K562 (cell line): ENCODE data around the gene CRYBB2. TPM values are rescaled to one million over a fixed set of nuclear protein-coding genes. Genes with fewer than 3 reads are reported as not detected.

Source experiments
- ATAC-seq: fragments of 200-7000 bp; cut with Tn5 transposase; 3 replicates; pipeline ENCODE4 v1.9.1; 2020; ENCODE audit warnings: moderate library complexity
- BruUV-seq: library from RNA; stranded (reverse); fragments of 400-500 nt; replicated peaks from 2 replicates; lab custom pipeline; 2021; lab: Mats Ljungman, UMichigan
- CTCF ChIA-PET: fragments of 300-600 bp; formaldehyde crosslinking; extraction: SDS; loops from one replicate; lab custom pipeline; 2021; ENCODE audit warnings: low intra/inter-chr PET ratio; lab: Yijun Ruan, JAX
- POLR2A ChIA-PET: fragments of 300-600, 350-650 bp; sonication (Branson Sonifier 250); formaldehyde crosslinking; extraction: SDS; loops from one replicate; lab custom pipeline; 2021; ENCODE audit warnings: antibody characterized with exemption, inconsistent platforms; lab: Yijun Ruan, JAX
- DNase-seq, 4 experiments: peaks; one replicate each; pipeline versions ENCODE4 v3.0.0 to v3.0.0-alpha.2; 2011 to 2018; ENCODE audit warnings: low spot score in 3 of 4, mixed read lengths in 3 of 4; ENCODE audit errors: extremely low read depth in 1 of 4
- FAIRE-seq: peaks from 2 replicates; lab custom pipeline; 2011; peaks lifted over from hg19 to GRCh38; lab: Jason Lieb, UNC
- H2AFZ ChIP-seq: 2 replicates; pipeline ENCODE4 v1.6.0; 2011; ENCODE audit warnings: low read depth, low read length, control low read depth, inconsistent platforms
- H3K27ac ChIP-seq: fragments of 200-600 bp; 3 replicates; pipeline ENCODE4 v1.8.0; 2011; ENCODE audit warnings: low read depth, mild to moderate bottlenecking, control low read depth, inconsistent platforms, low read length, moderate library complexity, mixed read lengths; ENCODE audit errors: extremely low read depth
- H3K27me3 ChIP-seq, 2 experiments: fragments of 300-600 bp in 1 of 2; 2 replicates in 1 of 2; 3 replicates in 1 of 2; pipeline versions ENCODE4 v1.6.0 to v1.8.0; 2011; ENCODE audit warnings: inconsistent platforms in 2 of 2, low read length in 2 of 2, mild to moderate bottlenecking in 1 of 2, mixed read lengths in 1 of 2, moderate library complexity in 1 of 2; ENCODE audit not compliant: control insufficient read depth in 2 of 2, insufficient read depth in 2 of 2
- H3K36me3 ChIP-seq: fragments of 300-600 bp; 3 replicates; pipeline ENCODE4 v1.8.0; 2011; ENCODE audit warnings: mild to moderate bottlenecking, low read length, inconsistent platforms; ENCODE audit not compliant: control insufficient read depth, insufficient read depth
- H3K4me1 ChIP-seq, 2 experiments: fragments of 200-600 bp in 1 of 2; replicated peaks in 1 of 2; 2 replicates in 1 of 2; 3 replicates in 1 of 2; pipeline versions ENCODE4 v1.5.1 to v1.8.0; 2011; ENCODE audit warnings: inconsistent platforms in 2 of 2, low read length in 2 of 2, mild to moderate bottlenecking in 1 of 2, mixed read lengths in 1 of 2, moderate library complexity in 1 of 2; ENCODE audit not compliant: control insufficient read depth in 2 of 2, insufficient read depth in 2 of 2
- H3K4me2 ChIP-seq: 2 replicates; pipeline ENCODE4 v1.6.1; 2011; ENCODE audit warnings: low read length, control low read depth, inconsistent platforms, mixed read lengths; ENCODE audit not compliant: insufficient read depth
- H3K4me3 ChIP-seq: fragments of 200-600 bp; sonication (generic), shearing (Covaris generic); 2 replicates; pipeline ENCODE4 v1.5.1; 2016; ENCODE audit warnings: control low read depth, inconsistent platforms
- H3K79me2 ChIP-seq: fragments of 200-600 bp; 3 replicates; pipeline ENCODE4 v1.8.0; 2011; ENCODE audit warnings: low read length, inconsistent platforms; ENCODE audit not compliant: control insufficient read depth, insufficient read depth
- H3K9ac ChIP-seq, 2 experiments: 2 replicates each; pipeline versions ENCODE4 v1.6.0 to v1.6.1; 2011; ENCODE audit warnings: low read depth in 2 of 2, low read length in 2 of 2, control low read depth in 1 of 2, inconsistent platforms in 1 of 2, mild to moderate bottlenecking in 1 of 2, mixed read lengths in 1 of 2; ENCODE audit not compliant: insufficient read depth in 1 of 2
- H3K9me1 ChIP-seq: one replicate; pipeline ENCODE4 v1.6.0; 2011; ENCODE audit warnings: inconsistent platforms, mild to moderate bottlenecking, low read length, moderate library complexity; ENCODE audit not compliant: control insufficient read depth, insufficient read depth
- H3K9me3 ChIP-seq: replicated peaks from 2 replicates; pipeline ENCODE4 v1.5.1; 2011; ENCODE audit warnings: low read depth, low read length, inconsistent platforms; ENCODE audit not compliant: control insufficient read depth, insufficient read depth
- H4K20me1 ChIP-seq: replicated peaks from 2 replicates; pipeline ENCODE4 v1.6.1; 2011; ENCODE audit warnings: low read length, inconsistent platforms, mixed read lengths; ENCODE audit not compliant: control insufficient read depth, insufficient read depth
- ARNT ChIP-seq, 2 experiments: fragments of 450-650 bp; IDR thresholded peaks; 2 replicates each; pipeline ENCODE4 v1.6.1; 2016; ENCODE audit warnings: mild to moderate bottlenecking in 1 of 2
- GATAD2B ChIP-seq: fragments of 450-650 bp; IDR thresholded peaks from 2 replicates; pipeline ENCODE4 v1.6.1; 2017; ENCODE audit warnings: mild to moderate bottlenecking, borderline replicate concordance
- HNRNPLL ChIP-seq: fragments of 200-400 bp; formaldehyde crosslinking; IDR thresholded peaks from 2 replicates; pipeline ENCODE4 v1.6.1; 2017; ENCODE audit warnings: low read length, low read depth, mild to moderate bottlenecking; ENCODE audit not compliant: poor library complexity, severe bottlenecking
- JUNB ChIP-seq: fragments of 450-650 bp; formaldehyde crosslinking; conservative IDR thresholded peaks from 2 replicates; pipeline ENCODE4 v1.4.0; 2020; ENCODE audit warnings: mild to moderate bottlenecking
- PRPF4 ChIP-seq: fragments of 200-400 bp; formaldehyde crosslinking; IDR thresholded peaks from one replicate; pipeline ENCODE4 v1.6.1; 2017; ENCODE audit warnings: low read length, low read depth, mild to moderate bottlenecking; ENCODE audit not compliant: insufficient read depth, poor library complexity, severe bottlenecking
- TCF7 ChIP-seq: sonication (generic); IDR thresholded peaks from 2 replicates; pipeline ENCODE4 v1.6.1; 2016; ENCODE audit warnings: antibody characterized with exemption, borderline replicate concordance
- ZFP1 ChIP-seq: fragments of 450-650 bp; formaldehyde crosslinking; IDR thresholded peaks from 2 replicates; pipeline ENCODE4 v1.4.0; 2020; ENCODE audit warnings: mild to moderate bottlenecking, mixed read lengths
- ZNF449 ChIP-seq: fragments of 250-450 bp; sonication (Bioruptor Pico); IDR thresholded peaks from 2 replicates; pipeline ENCODE4 v1.8.0; 2022; ENCODE audit warnings: moderate library complexity, mild to moderate bottlenecking, inconsistent platforms
- WGBS: fragments of 100-300 bp; shearing (Covaris generic); methylation state at CpG from one replicate; pipeline ENCODE4 v1.1.6; 2016; ENCODE audit warnings: low coverage, mixed read lengths; ENCODE audit not compliant: insufficient coverage; ENCODE audit errors: missing lambda C conversion rate; 5-methylcytosine and 5-hydroxymethylcytosine counted together
- in situ Hi-C: fragments of 300-500 bp; cut with MboI; formaldehyde crosslinking; loops from 4 replicates; pipeline ENCODE4 v1.15.0; 2018; ENCODE audit warnings: inconsistent platforms, mixed read lengths
- intact Hi-C: fragments of 100-400 bp; cut with micrococcal nuclease; formaldehyde crosslinking; loops from 2 replicates; pipeline ENCODE4 v1.14.2; 2022
- polyA plus RNA-seq, 8 experiments: library from polyadenylated mRNA; depleted of rRNA in 4 of 8; stranded (reverse) in 5 of 8; unstranded in 3 of 8; fragments of >200 nt; fragmentation: Nextera tagmentation in 2 of 8; fragmentation: Illumina TruSeq in 1 of 8; extraction: Ambion mirVana in 2 of 8; extraction: Trizol in 1 of 8; gene quantifications; 2 replicates each; pipeline versions ENCODE4 v1.2.1 to v1.2.3, GENCODE V29; 2011 to 2014; ENCODE audit warnings: inconsistent platforms in 1 of 8, missing spikeins in 1 of 8
- total RNA-seq, 7 experiments: library from RNA; depleted of rRNA in 6 of 7; stranded (reverse); fragments of >200 nt in 6 of 7; fragmentation: Illumina TruSeq in 2 of 7; extraction: Trizol in 2 of 7; gene quantifications; 2 replicates each; pipeline versions ENCODE4 v1.2.1 to v1.2.3, GENCODE V29; 2011 to 2021; ENCODE audit warnings: low replicate concordance in 1 of 7

The CRYBB2 gene
- total and polyA plus RNA-seq, 9 of the 15 experiments (the other 6 are each of a cell fraction or from before 2014, with no cell fraction given) = not detected

- TF ChIP-seq ZFP1 (CRISPR knock-in tag) = no peak
- no peak for TF ChIP-seq GATAD2B
- TF ChIP-seq ARNT (IDR thresholded peaks at IDR 0.05) = no peak
- no peak for TF ChIP-seq PRPF4
- TF ChIP-seq TCF7 = no peak
- TF ChIP-seq HNRNPLL = no peak
- no peak for TF ChIP-seq JUNB
- TF ChIP-seq, all 486 proteins: peak for 0
Measured at GRCh38 chr22:25205847-25206246, 13.6 kb upstream of the CRYBB2 start (continued).

GRCh38 chr22:25206998-25207397 is 12.4 kb upstream of the CRYBB2 start:
- Histone ChIP-seq H2AFZ (no peak overlapping the region), H3K4me3 (no peak overlapping the region), H3K9me3 (no peaks in the 10 kb centered on the region), H4K20me1 (0 out of 2 replicates have a peak, but pooled peaks cover 3% of the 10 kb centered on the region), H3K9ac (no peak overlapping the region), H3K27me3 (peaks cover 4% of the 10 kb centered on the region in 2 experiments; a peak in 2 of 5 replicates), H3K36me3 (no peaks in the 10 kb centered on the region), H3K9me1 (no peaks in the 10 kb centered on the region), H3K79me2 (no peaks in the 10 kb centered on the region), H3K4me2 (no peak overlapping the region), H3K4me1 (no peaks in the 10 kb centered on the region; a peak in 1 of 5 replicates), H3K27ac (no peak overlapping the region)
- intact Hi-C loops (no loop called here), in situ Hi-C loops (loop anchor here (10.0 to 25.0 kb wide), 2 partner anchors 128 to 1130 kb away; no protein-coding TSS in a partner anchor)
- ATAC-seq (no peak), DNase-seq (no peak), FAIRE-seq (no peak)
- no peak for TF ChIP-seq ZNF449
- 0% methylated on average over 11 of the region's 21 CpGs for WGBS
- BruUV-seq = no TSS peak
- POLR2A ChIA-PET = no interaction called here
- CTCF ChIA-PET = no interaction called here
